Mammary epithelial cell (primary cell): ENCODE measurements around the gene NRIP3.

Experiments
- EZH2 ChIP-seq: IDR thresholded peaks from 2 replicates; pipeline ENCODE4 v1.6.1; 2012; ENCODE audit warnings: low read length, inconsistent platforms, borderline replicate concordance
- TF ChIP-seq, protein P1 (sequence below), 2 donors: IDR thresholded peaks in 1 of 2; conservative IDR thresholded peaks in 1 of 2; 2 replicates each; pipeline ENCODE4 v1.5.1; 2011 to 2012; ENCODE audit warnings: inconsistent platforms in 2 of 2, low read length in 2 of 2, mild to moderate bottlenecking in 2 of 2, control low read depth in 1 of 2, low read depth in 1 of 2; ENCODE audit not compliant: insufficient read depth in 1 of 2; ENCODE audit errors: extremely low read depth in 1 of 2

DNA sequence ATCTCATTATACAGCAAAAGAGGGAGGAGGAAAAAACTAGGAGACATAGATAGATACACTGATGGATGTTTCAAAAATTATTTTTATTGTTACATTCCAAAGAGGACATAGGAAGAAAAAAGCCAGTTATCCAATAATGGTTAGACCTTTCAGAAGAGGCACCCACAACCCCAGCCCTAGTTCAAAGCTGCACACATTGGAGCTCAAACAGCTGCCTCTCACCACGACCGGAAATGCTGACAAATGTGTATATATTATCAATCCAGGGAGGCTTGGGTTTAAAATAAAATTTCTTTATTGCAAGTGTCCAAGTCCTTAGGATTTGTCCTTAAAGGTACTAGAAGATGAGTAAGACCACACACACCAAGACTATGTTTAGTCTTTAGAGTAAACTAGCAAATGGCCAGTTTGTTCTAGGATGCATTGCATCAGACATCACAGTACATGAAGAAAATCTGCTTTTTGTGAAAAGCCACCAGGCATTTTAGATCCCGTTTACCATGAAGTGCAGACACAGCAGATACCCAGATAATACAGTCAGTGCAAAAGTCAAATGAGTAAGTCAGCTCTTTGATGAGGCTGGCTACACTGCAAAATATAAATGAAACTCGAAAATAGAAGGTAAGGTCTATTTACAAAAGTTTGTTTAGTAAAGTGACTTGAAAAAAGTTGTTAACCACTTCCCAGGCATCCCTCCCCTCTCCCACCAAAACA, 56.4 kb downstream of the NRIP3 start:
- TF ChIP-seq, protein P1, sequence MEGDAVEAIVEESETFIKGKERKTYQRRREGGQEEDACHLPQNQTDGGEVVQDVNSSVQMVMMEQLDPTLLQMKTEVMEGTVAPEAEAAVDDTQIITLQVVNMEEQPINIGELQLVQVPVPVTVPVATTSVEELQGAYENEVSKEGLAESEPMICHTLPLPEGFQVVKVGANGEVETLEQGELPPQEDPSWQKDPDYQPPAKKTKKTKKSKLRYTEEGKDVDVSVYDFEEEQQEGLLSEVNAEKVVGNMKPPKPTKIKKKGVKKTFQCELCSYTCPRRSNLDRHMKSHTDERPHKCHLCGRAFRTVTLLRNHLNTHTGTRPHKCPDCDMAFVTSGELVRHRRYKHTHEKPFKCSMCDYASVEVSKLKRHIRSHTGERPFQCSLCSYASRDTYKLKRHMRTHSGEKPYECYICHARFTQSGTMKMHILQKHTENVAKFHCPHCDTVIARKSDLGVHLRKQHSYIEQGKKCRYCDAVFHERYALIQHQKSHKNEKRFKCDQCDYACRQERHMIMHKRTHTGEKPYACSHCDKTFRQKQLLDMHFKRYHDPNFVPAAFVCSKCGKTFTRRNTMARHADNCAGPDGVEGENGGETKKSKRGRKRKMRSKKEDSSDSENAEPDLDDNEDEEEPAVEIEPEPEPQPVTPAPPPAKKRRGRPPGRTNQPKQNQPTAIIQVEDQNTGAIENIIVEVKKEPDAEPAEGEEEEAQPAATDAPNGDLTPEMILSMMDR (conservative IDR thresholded peaks at IDR 0.05 in 1 of 2, IDR thresholded peaks at IDR 0.05 in 1 of 2; ENCODE audit: extremely low read depth in 1 of 2, insufficient read depth in 1 of 2, low read depth in 1 of 2, low read length in 2 of 2) = no peak
- no peak for TF ChIP-seq EZH2
